Dendritic cell treated with granulocyte-macrophage colony-stimulating factor and Interleukin-4, amounts not matched to agents 40 ng/mL and 50 ng/mL, for 4 days (primary cell): ENCODE results near the gene PCBP4.

ENCODE experiments used
- H3K27ac Mint-ChIP-seq: one replicate; pipeline ENCODE4 v1.8.0; 2022; ENCODE audit warnings: mild to moderate bottlenecking, mixed read lengths
- H3K27me3 Mint-ChIP-seq: one replicate; pipeline ENCODE4 v1.8.0; 2022; ENCODE audit warnings: mild to moderate bottlenecking, mixed read lengths
- H3K36me3 Mint-ChIP-seq: one replicate; pipeline ENCODE4 v1.8.0; 2022; ENCODE audit warnings: low read depth, mixed read lengths
- H3K4me1 Mint-ChIP-seq: one replicate; pipeline ENCODE4 v1.8.0; 2022; ENCODE audit warnings: low read depth, mixed read lengths
- H3K4me3 Mint-ChIP-seq: one replicate; pipeline ENCODE4 v1.8.0; 2022; ENCODE audit warnings: mild to moderate bottlenecking, moderate library complexity, mixed read lengths
- H3K9me3 Mint-ChIP-seq: one replicate; pipeline ENCODE4 v1.8.0; 2022; ENCODE audit warnings: mixed read lengths
- intact Hi-C: fragments of 100-400 bp; cut with micrococcal nuclease; formaldehyde crosslinking; loops from one replicate; pipeline ENCODE4 v1.15.0; 2022

The PCBP4 gene

DNA sequence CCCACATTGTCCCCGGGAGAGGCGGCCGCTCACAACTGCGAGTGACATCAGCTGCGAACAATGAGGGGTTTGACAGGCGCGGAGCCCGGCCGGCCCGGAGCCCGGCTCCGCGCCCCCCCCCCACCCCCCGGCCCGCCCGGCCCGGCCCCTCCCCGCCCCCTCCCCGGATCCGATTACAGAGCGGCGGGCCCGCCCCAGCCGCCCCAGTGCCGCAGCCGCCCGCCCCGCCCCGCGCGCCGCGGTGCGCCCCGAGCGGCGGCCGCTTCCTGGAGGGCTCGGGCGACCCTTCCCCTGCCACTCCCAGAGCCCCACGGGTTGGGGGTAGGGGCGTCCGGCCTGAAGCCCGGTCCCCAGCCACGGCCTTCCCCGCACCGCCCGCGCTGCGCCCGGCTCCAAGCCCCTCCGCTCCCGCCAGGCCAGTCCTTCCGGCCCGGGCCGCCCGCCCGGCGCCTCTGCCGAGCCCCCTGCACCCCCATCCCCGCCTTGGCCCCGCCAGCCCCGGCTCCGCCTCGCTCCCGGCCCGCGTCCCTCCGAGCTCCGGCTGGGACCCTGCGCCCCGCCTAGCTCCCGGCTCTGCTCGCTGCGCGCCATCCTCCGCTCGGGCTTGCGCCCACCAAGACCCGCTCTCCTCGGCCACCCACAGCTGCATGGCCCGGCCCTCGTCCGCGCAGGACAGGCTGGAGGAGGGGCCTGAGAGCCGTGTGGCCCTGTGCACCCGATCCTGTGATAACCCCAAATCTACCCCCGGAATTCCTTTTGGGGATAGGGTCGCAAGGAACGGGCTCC lies at the start of gene PCBP4:
Gene PCBP4, minus strand, starts transcription at position 71 of the 786 bp plus-strand sequence. CDS start 6,214 bp downstream, outside the sequence.
- H3K4me1 Mint-ChIP-seq: peaks cover 28% of the 10 kb centered on the region
- peaks cover 12% of the 10 kb centered on the region for H3K36me3 Mint-ChIP-seq
- peaks cover 62% of the 10 kb centered on the region for H3K27me3 Mint-ChIP-seq
- intact Hi-C loops: loop anchor here (2.0 kb wide), 1 partner anchor 13 kb away; the partner anchor contains the start of gene GPR62
- peak within 1 kb of the TSS; percentile 87 for H3K4me3 Mint-ChIP-seq
- no peaks in the 10 kb centered on the region for H3K9me3 Mint-ChIP-seq
- peak within 1 kb of the TSS; percentile 44 for H3K27ac Mint-ChIP-seq

DNA sequence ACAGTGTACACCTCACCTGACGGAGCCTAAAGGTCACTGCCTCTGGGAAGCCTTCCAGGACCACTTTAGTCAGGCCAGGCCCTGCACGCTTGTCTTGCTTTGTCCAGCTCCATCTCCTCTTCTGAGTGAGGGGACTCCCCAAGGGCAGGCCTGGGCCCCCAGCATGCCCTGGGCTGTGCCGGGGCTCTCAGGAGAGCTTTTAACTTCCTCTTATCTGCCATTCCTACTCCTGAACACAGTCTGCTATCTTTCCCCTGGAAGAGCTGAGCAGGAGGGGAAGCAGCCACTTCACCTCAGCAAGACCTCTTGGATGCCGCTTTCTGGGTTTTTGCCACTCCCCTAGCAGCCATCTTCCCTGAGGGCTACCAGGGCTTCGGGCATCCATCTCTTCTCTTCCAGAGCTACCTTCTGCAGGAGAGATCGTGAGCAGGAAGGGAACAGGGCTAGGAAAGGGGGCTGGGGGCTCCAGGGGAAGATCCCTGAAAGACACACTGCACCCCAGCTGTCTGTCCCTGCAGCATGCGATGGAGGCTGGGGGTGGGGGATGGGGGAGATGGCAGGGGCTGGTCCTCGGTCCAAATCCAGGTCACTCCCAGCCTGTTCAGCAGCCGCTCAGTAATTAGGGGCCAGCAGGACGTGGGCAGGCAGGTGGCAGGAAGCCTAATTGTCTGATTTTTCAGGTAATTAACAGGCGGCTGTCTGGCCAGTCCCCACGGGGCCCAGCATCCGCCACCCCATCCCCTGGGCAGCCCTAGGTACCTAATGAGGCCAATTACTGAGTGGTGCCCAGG lies 48.4 kb upstream of the PCBP4 start:
- H3K4me1 Mint-ChIP-seq: no peaks in the 10 kb centered on the region
- intact Hi-C loops: no loop called here
- no peaks in the 10 kb centered on the region for H3K36me3 Mint-ChIP-seq
- no peaks in the 10 kb centered on the region for H3K9me3 Mint-ChIP-seq
- H3K27me3 Mint-ChIP-seq: peaks cover 4% of the 10 kb centered on the region
- no peak overlapping the region for H3K27ac Mint-ChIP-seq
- H3K4me3 Mint-ChIP-seq: no peak overlapping the region

DNA sequence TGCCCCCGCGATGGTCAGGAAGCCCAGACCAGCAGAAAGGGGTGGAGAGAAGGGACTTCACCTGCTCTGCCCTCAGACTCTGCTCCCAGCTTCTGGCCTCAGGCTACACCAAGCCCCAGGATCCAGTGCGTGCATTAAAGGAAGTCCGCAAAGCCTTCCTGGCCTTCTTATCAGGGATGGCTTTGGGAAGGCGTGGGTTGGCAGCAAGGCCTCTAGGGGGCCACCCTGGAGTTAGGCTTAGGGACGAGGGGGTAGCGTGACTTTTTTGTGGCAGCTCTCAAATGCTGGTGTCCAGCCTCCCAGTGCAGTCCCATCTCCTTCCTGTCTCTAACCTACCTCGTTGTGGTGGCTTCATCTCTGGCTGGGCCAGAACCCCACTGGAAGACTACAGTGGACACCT lies 47.4 kb upstream of the PCBP4 start:
- Mint-ChIP-seq H3K27ac (no peak overlapping the region), H3K4me3 (no peak overlapping the region), H3K4me1 (no peaks in the 10 kb centered on the region), H3K36me3 (no peaks in the 10 kb centered on the region), H3K9me3 (no peaks in the 10 kb centered on the region), H3K27me3 (peaks cover 4% of the 10 kb centered on the region)
- intact Hi-C loops: no loop called here

DNA sequence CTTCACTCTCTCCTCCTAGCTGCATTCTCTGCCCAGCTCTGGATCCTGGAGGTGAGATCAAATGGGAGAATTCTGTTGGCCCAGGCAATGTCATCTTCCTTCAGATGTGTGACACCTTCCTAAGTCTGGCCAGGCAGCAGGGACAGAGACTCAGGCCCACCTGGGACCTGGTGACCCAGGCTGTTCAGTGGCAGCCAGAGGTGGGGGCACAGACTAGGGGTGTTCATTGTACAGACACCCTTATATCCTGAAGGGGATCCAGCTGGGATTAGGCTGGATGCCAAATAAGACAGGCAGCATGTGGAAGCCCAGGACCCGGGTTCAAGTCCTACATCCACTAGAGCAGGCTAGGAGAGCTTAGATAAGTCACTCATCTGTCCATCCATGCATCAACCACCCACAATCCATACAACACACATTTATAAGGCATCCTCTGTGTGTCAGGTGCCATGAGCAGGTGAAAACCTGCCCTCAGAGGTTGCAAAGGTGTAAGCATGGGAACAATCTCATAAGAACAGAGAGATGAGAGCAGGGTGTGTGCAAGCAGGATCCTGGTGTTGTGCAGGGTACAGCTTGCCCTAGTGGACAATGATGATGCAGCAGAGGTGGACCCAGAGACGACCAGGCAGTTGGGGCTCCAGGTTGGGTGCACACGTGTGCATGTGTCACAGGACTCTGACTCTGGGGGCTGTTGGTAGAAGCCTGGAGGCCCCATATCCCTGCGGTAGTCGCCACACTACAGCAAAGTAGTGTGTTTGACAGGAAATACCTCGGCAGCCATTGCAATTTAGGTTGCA lies 46.7 kb upstream of the PCBP4 start:
- no peaks in the 10 kb centered on the region for H3K36me3 Mint-ChIP-seq
- no peaks in the 10 kb centered on the region for H3K9me3 Mint-ChIP-seq
- H3K4me1 Mint-ChIP-seq: no peaks in the 10 kb centered on the region
- intact Hi-C loops: no loop called here
- no peak overlapping the region for H3K4me3 Mint-ChIP-seq
- no peak overlapping the region for H3K27ac Mint-ChIP-seq
- peaks cover 4% of the 10 kb centered on the region for H3K27me3 Mint-ChIP-seq

DNA sequence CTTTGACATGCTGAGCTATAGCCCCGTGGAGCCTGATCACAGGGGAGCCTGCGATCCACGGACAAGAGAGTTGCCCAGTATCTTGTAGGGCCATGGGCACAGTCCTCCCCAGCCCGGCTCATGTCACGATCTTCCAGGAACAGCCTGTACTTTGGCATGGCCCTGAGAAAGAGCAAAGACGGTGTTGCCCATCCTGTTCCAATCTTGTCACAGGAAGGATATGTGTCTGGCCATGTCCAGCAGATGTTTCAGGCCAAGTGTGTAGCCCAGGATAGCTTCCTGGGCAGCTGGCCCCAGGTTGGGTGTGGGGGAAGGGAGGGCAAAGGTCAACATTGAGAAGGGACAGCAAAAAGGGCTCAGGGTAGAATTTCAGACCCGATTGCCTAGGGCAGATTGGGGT lies 45.4 kb upstream of the PCBP4 start:
- Mint-ChIP-seq H3K27me3 (peaks cover 4% of the 10 kb centered on the region), H3K27ac (no peak overlapping the region), H3K9me3 (no peaks in the 10 kb centered on the region), H3K36me3 (no peaks in the 10 kb centered on the region), H3K4me1 (no peaks in the 10 kb centered on the region), H3K4me3 (no peak overlapping the region)
- intact Hi-C loops: no loop called here

DNA sequence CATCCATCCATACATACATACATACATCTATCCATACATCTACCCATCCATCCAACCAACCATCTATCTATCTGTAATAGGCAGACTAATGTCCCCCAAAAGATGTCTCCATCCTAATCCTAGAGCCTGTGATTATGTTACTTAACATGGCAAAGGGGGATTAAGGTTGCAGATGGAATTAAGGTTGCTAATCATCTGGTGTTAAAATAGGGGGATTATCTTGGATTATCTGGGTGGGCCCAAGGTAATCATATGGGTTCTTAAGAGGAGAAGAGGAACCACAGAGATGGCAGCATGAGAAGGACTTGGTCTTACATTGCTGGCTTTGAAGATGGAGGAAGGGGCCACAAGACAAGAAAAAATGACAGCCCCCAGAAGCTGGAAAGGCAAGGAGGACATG lies 43.2 kb upstream of the PCBP4 start:
- intact Hi-C loops: no loop called here
- no peak overlapping the region for H3K27ac Mint-ChIP-seq

DNA sequence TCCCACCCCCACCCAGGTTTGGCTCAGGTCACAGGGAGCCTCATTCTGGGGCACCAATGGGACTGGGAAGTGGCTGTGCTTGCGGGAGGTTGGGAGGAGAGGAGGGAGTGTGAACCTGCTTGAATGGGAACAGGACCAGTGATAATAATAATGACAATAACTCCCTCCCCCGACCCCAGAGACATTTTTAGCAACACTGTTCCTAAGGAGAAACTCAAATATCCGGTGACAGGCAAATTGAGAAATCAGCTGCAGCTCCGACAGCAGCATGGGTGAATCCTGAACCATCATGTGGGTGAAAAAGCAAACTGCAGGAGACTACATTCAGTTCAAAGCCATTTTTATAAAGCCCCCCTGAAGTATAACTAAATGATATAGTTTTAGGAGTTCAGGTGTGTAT lies 40.0 kb upstream of the PCBP4 start:
- H3K4me1 Mint-ChIP-seq: peaks cover 17% of the 10 kb centered on the region
- no peak overlapping the region for H3K27ac Mint-ChIP-seq
- no peaks in the 10 kb centered on the region for H3K9me3 Mint-ChIP-seq
- peaks cover 4% of the 10 kb centered on the region for H3K27me3 Mint-ChIP-seq
- intact Hi-C loops: no loop called here
- no peak overlapping the region for H3K4me3 Mint-ChIP-seq
- no peaks in the 10 kb centered on the region for H3K36me3 Mint-ChIP-seq

More for the DNA sequence above, 43.2 kb upstream of the PCBP4 start:
- H3K36me3 Mint-ChIP-seq: no peaks in the 10 kb centered on the region
- H3K27me3 Mint-ChIP-seq: no peaks in the 10 kb centered on the region
- H3K4me1 Mint-ChIP-seq: peaks cover 12% of the 10 kb centered on the region
- no peak overlapping the region for H3K4me3 Mint-ChIP-seq
- no peaks in the 10 kb centered on the region for H3K9me3 Mint-ChIP-seq

DNA sequence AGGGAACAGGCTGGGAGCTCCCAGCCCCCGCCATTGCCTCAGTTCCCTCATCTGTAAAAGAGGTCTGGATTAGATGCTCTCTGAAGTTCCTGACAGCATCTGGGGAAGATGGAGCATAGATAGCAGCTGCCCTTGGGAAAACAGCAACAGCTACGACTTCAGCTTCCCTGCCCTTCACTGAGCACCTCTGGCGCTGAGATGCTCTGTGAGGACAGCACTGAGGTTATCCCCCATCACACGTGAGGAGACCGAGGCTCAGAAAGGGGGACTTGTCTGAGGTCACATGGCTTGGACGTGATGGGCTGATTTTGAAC lies 39.5 kb upstream of the PCBP4 start:
- intact Hi-C loops: no loop called here

DNA sequence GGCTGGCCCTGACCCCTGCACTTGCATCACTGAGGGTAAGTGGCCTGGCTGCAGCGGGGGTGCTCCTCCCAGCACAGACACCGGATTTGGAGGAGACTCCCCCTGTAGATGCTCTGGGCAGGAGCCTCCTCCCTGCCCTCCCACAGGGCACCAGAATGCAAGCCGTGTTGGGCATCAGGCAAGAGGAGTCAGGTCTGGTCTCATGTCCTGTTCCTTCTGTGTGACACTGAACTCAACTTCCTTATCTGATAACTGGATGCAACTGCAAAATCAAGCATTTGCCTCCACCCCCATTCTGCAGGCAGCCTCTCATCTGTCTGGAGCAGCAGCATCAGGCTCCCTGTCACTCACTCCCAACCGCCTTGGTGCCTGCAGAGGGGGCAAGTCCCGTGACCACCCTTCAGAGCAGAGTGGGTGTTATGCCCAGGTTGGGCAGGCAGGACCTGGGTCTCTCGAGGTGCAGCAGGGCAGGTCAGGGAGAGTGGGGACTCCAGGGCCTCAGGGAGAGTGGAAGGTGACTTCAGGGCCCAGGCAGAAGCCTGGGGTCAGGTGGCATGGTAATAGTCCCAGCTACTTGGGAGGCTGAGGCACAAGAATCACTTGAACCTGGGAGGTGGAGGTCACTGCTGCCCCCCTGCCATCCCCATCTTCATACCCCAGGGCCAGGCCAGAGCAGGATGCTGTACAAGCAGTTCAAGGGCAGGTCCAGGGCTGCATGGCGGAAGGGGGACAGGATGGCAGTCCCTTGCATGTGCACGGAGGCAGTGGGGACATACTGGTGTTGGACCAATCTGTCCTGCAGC lies 39.0 kb upstream of the PCBP4 start:
- H3K27ac Mint-ChIP-seq: peak overlapping the region; percentile 42
- H3K36me3 Mint-ChIP-seq: no peaks in the 10 kb centered on the region
- H3K4me3 Mint-ChIP-seq: no peak overlapping the region
- peaks cover 6% of the 10 kb centered on the region for H3K27me3 Mint-ChIP-seq
- H3K4me1 Mint-ChIP-seq: peaks cover 24% of the 10 kb centered on the region
- H3K9me3 Mint-ChIP-seq: no peaks in the 10 kb centered on the region
- intact Hi-C loops: no loop called here

More for the DNA sequence above, 39.5 kb upstream of the PCBP4 start:
- H3K27me3 Mint-ChIP-seq: peaks cover 6% of the 10 kb centered on the region
- H3K4me3 Mint-ChIP-seq: no peak overlapping the region
- H3K9me3 Mint-ChIP-seq: no peaks in the 10 kb centered on the region
- no peaks in the 10 kb centered on the region for H3K36me3 Mint-ChIP-seq
- H3K27ac Mint-ChIP-seq: no peak overlapping the region
- H3K4me1 Mint-ChIP-seq: peaks cover 20% of the 10 kb centered on the region

DNA sequence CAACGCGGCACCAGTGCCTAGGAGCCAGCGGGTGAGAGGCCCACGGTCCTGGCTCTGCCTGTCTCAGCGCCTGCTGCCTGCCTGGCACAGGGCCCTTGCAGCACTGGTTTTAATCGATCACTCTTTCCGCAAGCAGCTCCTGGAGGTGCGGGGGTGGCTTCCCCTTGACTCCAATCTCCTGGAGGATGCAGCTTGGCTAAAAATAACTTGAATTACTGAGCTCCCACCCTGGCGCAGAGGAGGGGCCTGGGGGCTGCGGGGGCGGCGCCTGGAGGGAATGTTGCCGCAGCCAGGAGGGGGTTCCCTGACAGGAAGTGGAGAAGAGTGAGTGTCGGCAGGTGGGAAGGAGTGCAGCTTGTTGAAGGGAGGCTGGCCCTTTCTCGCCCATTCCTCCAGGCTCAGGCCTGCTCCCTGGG lies 38.3 kb upstream of the PCBP4 start:
- intact Hi-C loops: no loop called here
- no peaks in the 10 kb centered on the region for H3K36me3 Mint-ChIP-seq
- no peaks in the 10 kb centered on the region for H3K9me3 Mint-ChIP-seq
- H3K27ac Mint-ChIP-seq: peak overlapping the region; percentile 42
- no peak overlapping the region for H3K4me3 Mint-ChIP-seq
- peaks cover 24% of the 10 kb centered on the region for H3K4me1 Mint-ChIP-seq
- H3K27me3 Mint-ChIP-seq: peaks cover 6% of the 10 kb centered on the region

DNA sequence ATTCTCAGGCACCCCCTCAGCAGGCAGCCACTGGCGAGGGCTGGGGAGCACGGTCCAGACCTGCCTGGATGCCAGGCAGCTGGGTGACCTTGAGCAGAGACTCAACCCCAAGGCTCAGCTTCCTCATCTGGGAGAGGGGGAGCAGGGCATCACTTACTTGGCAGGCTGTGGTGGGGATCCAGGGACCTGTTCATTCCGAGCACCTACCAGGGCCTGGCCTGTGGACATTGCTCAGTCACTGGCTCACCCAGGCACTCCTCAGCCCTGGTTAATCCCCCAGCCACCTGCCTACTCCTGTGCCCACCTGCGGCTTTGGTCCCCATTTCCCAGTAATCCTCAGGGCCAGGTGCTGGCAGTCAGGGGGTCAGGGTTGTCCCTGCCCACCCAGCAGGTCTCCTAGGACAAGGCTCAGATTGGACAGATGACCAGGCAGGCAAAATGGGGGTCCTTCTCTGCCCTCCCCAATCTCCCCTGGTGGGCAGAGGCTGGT lies 37.7 kb upstream of the PCBP4 start:
- Mint-ChIP-seq H3K4me3 (no peak overlapping the region), H3K27me3 (peaks cover 6% of the 10 kb centered on the region)
- intact Hi-C loops: loop anchor here (5.0 kb wide), 1 partner anchor 47 kb away; no protein-coding TSS in a partner anchor

DNA sequence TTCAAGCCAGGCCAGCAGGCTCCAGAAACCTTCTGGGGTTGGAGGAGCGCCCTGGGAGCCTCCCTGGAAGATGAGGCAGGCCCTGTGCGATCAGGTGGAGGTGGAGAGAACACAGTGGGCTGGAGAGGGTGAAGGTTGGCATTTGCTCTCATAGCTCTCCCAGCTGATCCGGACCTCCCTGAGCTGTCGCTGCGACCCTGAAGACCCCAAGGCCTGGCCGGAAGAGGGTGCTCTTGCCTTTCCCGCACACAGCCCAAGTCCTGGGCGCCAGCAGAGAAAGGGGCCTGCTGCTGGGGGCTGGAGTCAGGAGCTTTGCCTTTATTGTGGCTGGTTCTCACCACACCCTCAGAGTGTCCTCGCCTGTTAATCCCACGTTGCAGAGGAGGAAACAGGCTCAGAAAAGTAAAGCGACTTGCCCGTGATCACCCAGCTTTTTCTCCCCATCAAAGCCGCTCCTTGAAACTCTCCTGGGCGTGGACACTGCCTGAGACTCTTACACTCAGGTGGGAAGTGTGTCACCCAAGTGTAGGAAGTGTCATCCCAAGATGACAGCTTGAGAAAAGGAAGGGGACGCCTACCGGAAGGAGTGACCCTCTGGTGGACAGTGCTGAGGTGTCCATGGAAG lies 37.0 kb upstream of the PCBP4 start:
- peaks cover 6% of the 10 kb centered on the region for H3K27me3 Mint-ChIP-seq
- H3K27ac Mint-ChIP-seq: no peak overlapping the region
- H3K9me3 Mint-ChIP-seq: no peaks in the 10 kb centered on the region
- intact Hi-C loops: loop anchor here (5.0 kb wide), 1 partner anchor 48 kb away; no protein-coding TSS in a partner anchor
- no peaks in the 10 kb centered on the region for H3K36me3 Mint-ChIP-seq
- no peak overlapping the region for H3K4me3 Mint-ChIP-seq
- peaks cover 24% of the 10 kb centered on the region for H3K4me1 Mint-ChIP-seq

More for the DNA sequence above, 37.7 kb upstream of the PCBP4 start:
- Mint-ChIP-seq H3K36me3 (no peaks in the 10 kb centered on the region), H3K27ac (peak overlapping the region; percentile 0), H3K4me1 (peaks cover 24% of the 10 kb centered on the region), H3K9me3 (no peaks in the 10 kb centered on the region)

DNA sequence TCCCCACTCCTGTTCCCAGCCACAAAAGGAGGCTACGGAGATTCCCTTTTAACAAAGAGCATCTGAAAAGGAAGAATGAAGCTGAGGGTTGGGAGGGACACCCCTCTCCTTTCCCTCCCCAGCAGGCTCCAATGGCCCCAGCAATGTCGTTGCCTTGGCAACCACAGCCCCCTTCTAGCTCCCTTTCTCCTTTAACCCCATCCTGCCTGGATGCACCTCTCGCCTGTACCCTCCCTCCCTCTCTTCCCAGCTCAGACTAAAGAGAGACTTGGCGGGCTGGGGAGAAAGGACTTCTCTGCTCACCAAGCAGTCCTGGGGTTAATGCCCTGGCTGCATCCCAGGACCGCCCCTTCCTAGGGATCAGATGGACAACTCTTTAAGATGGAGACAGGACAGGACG lies 35.5 kb upstream of the PCBP4 start:
- peaks cover 24% of the 10 kb centered on the region for H3K4me1 Mint-ChIP-seq
- H3K27ac Mint-ChIP-seq: no peak overlapping the region
- no peaks in the 10 kb centered on the region for H3K36me3 Mint-ChIP-seq
- H3K4me3 Mint-ChIP-seq: no peak overlapping the region
- no peaks in the 10 kb centered on the region for H3K9me3 Mint-ChIP-seq
- intact Hi-C loops: loop anchor here (2.0 to 5.0 kb wide), 2 partner anchors 50 to 120 kb away; no protein-coding TSS in a partner anchor
- peaks cover 12% of the 10 kb centered on the region for H3K27me3 Mint-ChIP-seq
